GM18907 (cell line): Measurements from ENCODE around the gene ARHGAP9.
A peak's percentile ranks its signal among the peaks of the same experiment; 100 is the strongest.

Source experiments
- ATAC-seq: cut with Tn5 transposase; IDR thresholded peaks from one replicate; pipeline ENCODE4 v1.9.1; 2021; ENCODE audit warnings: mild to moderate bottlenecking, moderate library complexity; ENCODE audit not compliant: unreplicated experiment

ARHGAP9 gene

GRCh38 chr12:57479376-57480115, at the start of gene ARHGAP9:
ARHGAP9 (minus strand) TSS chr12:57479866; CDS start chr12:57479406, 460 bp downstream.
- ATAC-seq, result no peak

DNA sequence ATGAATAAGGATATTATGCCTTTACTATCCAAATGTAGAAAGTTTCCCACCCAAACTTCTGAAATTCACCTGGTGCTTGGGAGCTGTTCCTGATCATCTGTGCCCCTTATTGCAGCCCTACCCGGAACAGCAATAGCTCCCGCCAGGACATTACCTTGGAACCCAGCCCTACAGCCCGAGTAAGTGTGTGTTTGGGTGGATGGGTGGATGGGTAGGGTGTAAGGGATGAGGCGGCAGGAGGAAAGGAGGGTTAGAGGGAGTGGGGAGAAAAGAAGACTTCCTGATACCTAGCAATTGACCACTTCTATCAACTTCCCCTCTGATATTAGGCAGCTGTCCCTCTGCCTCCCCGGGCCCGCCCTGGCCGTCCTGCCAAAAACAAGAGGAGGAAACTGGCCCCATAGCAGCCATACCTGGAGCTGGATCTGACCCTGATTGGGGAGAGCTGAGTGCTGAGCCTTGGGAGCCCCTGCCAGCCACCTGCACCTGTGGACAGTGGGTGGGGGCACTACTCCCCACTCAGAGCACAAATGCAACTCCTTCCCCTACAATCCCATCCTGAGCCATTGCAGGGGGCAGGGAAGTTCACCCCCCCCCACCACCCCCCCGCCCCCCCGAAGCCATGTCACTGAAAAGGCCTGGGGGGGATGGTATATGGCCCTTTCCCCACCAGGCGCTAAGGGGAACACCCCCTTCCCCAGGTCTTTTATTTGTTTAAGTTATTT, 49.3 kb upstream of the ARHGAP9 start:
- no peak for ATAC-seq

DNA sequence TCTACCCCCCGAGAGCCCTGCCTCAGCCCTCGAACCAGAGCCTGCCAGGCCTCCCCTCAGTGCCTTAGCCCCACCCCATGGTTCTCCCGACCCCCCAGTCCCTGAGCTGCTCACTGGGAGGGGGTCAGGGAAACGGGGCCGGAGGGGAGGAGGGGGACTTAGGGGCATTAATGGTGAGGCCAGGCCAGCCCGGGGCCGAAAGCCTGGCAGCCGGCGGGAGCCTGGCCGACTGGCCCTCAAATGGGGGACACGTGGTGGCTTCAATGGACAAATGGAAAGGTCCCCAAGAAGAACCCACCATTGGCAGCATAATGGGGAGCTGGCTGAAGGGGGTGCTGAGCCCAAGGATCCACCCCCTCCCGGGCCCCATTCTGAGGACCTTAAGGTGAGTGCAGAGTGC, 48.5 kb upstream of the ARHGAP9 start:
- ATAC-seq, result no peak

GRCh38 chr12:57527184-57527583, 47.5 kb upstream of the ARHGAP9 start:
- ATAC-seq, result no peak

DNA sequence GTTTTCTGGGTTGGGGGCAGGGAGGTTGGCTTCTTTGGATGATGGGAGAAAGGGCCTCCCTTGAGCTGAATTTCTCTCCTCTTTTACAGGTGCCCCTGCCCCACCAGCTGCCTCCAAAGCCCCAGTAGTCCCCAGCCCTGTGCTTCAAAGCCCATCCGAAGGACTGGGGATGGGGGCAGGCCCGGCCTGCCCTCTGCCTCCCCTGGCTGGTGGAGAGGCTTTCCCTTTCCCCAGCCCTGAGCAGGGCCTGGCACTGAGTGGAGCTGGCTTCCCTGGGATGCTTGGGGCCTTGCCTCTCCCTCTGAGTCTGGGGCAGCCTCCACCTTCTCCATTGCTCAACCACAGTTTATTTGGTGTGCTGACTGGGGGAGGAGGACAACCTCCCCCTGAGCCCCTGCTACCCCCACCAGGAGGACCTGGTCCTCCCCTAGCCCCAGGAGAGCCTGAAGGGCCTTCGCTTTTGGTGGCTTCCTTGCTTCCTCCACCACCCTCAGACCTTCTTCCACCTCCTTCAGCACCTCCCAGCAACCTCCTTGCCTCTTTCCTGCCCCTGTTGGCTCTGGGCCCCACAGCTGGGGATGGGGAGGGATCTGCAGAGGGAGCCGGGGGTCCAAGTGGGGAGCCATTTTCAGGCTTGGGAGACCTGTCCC, 46.9 kb upstream of the ARHGAP9 start:
- ATAC-seq, result no peak

DNA sequence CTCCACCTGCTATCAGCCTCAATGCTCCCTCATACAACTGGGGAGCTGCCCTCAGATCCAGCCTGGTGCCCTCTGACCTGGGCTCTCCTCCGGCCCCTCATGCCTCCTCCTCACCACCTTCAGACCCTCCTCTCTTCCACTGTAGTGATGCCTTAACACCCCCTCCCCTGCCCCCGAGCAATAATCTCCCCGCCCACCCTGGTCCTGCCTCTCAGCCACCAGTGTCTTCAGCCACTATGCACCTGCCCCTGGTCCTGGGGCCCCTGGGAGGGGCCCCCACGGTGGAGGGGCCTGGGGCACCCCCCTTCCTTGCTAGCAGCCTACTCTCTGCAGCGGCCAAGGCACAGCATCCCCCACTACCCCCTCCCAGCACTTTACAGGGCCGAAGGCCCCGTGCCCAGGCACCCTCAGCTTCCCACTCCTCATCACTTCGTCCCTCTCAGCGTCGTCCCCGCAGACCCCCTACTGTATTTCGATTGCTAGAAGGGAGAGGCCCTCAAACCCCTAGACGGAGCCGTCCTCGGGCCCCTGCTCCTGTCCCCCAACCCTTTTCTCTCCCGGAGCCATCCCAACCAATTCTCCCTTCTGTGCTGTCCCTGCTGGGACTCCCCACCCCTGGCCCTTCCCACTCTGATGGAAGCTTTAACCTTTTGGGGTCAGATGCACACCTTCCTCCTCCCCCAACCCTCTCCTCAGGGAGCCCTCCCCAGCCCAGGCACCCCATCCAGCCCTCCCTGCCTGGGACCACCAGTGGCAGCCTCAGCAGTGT, 46.1 kb upstream of the ARHGAP9 start:
- ATAC-seq, result no peak

DNA sequence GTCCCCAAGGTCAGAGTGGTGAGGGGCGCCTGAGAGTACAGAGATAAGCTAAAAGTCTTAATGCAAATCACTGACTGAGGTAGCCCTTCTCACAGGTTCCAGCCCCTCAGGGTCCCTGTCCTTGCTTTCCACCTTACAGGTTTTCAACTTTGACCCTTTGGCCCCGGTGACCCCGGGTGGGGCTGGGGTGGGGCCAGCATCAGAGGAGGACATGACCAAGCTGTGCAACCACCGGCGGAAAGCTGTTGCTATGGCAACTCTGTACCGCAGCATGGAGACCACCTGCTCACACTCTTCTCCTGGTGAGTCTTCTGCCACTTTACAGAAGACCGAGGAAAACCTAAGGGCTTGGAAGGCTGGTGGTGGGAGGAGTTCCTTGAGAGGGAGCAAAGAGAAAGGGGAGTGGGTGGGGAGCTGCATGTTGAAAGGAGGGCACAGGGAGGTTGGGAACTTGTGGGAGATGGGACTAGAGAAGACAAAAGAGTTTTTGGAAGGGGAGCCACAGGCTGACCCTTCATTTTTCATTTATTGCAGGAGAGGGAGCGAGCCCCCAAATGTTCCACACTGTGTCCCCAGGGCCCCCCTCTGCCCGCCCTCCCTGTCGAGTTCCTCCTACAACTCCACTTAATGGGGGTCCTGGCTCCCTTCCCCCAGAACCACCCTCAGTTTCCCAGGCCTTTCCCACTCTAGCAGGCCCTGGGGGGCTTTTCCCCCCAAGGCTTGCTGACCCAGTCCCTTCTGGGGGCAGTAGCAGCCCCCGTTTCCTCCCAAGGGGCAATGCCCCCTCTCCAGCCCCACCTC, 45.3 kb upstream of the ARHGAP9 start:
- no peak for ATAC-seq

GRCh38 chr12:57523706-57524614, 44.3 kb upstream of the ARHGAP9 start:
- ATAC-seq, result no peak

DNA sequence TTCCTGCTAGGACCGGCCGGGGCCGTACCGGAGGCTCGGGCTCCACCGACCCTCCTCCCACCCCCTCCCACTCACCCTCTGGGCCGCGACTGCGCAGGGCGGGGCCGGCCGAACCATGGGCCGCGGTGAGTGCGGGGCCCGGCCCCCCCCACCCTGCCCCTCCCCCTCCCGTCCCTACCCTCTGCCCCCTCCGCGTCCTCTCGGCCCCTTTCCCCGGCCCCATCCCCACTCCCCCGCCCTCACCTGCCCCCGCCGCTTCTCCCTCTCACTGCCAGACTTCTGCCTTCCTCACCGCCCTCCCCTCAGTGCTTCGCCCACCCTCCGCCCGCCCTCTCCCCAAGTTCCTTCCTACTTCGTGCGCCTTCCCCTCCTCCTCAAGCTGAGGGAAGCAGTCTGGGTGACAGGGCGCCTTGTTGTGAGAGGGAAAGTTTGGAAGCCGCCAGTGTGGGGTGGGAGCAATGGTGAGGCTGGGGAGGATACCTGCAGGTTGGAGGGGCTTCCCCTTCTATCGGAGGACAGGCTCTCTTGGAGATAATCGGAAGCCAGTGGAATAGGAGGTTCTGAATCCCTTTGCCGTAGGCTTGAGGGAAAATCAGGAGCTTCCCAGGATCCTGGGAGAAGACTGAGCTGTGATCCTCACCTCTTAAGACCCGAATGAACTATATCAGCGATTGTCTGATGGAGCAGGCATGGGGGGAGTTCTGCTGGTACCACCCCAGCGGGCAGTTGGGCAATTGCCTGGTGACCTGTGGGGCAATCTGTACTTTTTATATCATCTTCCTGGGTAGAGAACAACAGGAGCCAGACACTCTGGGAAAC, 43.4 kb upstream of the ARHGAP9 start:
- no peak for ATAC-seq

GRCh38 chr12:57522011-57522886, 42.6 kb upstream of the ARHGAP9 start, which contains the start of gene MBD6:
MBD6 (plus strand) TSS chr12:57522824; CDS start chr12:57524304, 1,480 bp downstream.
- ATAC-seq, result peak; percentile 41

GRCh38 chr12:57521525-57522010, 41.9 kb upstream of the ARHGAP9 start:
- ATAC-seq, result no peak

DNA sequence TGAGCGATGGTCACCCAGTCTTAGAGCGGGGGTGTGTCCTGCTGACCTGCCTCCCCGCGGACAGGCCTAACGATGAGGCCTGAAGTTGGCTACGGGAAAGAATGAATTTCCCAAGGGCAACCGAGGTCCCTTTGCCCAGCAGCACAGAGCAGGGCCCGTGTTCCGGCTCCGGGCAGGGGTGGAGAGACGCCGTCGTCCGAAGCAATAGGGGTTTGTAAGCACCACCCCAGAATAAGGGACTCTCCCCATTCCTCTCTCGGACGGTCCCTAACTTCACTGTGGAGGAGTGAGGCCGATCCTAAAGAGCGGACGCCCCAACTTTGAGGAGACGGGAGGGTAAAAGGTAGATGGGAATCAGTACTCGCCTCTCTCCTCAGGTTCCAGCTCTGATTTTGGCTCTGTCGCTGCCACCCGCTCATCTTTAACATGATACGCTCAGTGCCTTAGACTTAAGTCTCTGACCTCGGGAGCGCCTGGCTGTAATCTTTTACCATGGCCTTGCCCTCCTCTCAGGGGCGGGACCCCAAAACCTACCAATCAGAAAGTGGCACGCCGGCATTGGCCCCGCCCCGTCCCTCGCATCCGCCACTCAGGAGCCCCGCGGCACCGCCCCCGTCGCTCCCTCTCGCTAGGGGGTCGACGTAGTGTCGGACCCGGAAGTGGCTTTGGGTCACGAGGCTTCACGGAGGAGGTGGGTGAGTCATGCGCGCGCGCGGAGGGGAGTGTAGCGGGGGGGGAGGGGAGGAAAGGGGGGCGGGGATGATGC, 40.6 kb upstream of the ARHGAP9 start, which contains the start of gene DDIT3:
Gene DDIT3, minus strand, starts transcription at position 462 of the 766 bp plus-strand sequence. CDS start 3,108 bp downstream, outside the sequence.
- ATAC-seq, result peak; percentile 74

DNA sequence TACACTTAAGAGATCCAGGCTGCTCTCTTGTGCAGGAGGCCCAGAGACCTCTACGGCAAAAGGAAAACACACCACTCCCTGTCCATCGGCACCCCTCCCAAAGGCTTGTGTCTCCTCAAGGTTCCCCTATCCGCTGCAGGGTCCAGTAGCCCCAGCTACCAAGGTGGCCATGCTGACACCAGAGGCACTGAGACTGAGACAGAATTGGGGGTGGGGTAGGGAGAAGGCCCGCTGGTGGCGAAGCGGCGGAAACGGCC, 40.1 kb upstream of the ARHGAP9 start:
- ATAC-seq, result peak; percentile 2

DNA sequence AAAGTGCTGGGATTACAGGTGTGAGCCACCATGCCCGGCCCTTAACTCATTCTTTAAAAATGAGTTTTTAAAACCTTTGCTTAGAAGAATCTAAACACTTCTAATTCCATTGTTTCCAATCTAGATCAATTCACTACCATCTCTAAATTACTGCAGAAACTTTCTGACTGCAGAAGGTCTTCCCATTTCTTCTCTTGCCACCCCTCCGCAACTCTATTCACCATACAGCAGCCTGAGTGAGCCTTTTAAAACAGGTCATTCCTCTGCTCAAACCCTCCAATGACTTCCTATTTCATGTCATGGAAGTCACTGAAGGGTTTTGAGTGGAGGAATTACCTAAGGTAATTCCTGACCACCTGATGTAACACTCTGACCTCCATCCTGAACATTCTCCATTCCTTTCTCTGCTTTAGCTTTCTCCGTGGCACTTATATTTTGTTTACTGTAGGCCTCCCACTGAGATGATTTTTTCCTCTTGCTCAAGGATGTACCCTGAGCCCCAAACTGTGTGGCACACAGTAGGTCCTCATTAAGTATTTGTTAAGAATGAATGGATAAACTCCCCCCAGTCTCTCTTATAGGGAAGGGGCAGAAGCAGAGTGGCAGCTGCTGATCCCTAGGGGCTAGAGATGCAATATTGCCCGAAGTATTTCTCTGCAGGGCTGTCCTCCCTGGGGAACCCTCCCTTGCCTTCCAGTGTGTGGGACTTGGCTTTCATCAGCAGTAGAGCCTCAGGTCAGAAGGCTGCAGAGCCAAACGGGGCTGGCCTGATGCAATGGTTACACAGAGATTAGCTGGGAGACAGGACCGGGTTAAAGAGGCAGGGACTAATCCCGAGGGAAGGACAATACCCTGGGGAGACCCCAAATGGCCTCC, 39.5 kb upstream of the ARHGAP9 start:
- no peak for ATAC-seq

DNA sequence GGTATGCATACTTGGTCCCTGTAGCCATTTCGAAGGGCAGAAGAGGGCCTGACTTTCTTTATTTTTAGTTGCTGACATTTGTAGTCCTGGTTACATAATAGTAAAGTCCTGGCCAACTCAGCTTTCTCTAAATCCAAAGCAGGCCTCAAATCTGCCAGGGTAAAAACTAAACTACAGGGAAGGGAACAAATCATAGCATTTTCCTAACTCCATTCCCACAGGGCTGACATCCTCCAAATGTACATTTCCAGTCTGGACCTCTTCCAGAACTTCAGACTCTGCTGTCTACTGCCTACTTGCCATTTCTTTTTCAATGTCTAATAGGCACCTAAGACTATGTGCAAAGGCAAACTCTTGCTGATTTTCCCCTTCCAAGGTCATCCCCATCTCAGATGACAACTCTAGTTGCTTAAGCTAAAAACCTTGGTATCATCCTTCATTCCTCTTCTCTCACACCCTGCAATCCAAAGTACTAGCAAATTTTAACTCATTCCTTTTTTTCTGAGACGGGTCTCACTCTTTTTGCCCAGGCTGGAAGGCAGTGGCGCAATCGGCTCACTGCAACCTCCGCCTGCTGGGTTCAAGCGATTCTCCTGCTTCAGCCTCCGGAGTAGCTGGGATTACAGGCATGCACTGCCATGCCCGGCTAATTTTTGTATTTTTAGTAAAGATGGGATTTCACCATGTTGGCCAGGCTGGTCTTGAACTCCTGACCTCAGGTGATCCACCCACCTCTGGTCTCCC, 38.7 kb upstream of the ARHGAP9 start:
- ATAC-seq, result no peak
